Measurements from ENCODE around the gene ATG2B.

ATG2B gene

GRCh38 chr14:96267916-96268315 is 95.2 kb downstream of the ATG2B start:
- peak; percentile 73 for DNase-seq (ENCODE audit: low read depth)
- no peak for TF ChIP-seq CTCF (conservative IDR thresholded peaks at IDR 0.05; ENCODE audit: control insufficient read depth, insufficient read depth, low read depth, low read length)
- no peak overlapping the region for H3K4me3 ChIP-seq (ENCODE audit: control insufficient read depth, low read depth, low read length)

GRCh38 chr14:96267336-96267735 is 95.8 kb downstream of the ATG2B start:
- TF ChIP-seq CTCF (conservative IDR thresholded peaks at IDR 0.05; ENCODE audit: control insufficient read depth, insufficient read depth, low read depth, low read length) = no peak
- H3K4me3 ChIP-seq (ENCODE audit: control insufficient read depth, low read depth, low read length) = no peak overlapping the region
- peak; percentile 93 for DNase-seq (ENCODE audit: low read depth)

GRCh38 chr14:96265383-96266095 is 97.6 kb downstream of the ATG2B start:
- no peak for DNase-seq (ENCODE audit: low read depth)
- no peak for TF ChIP-seq CTCF (conservative IDR thresholded peaks at IDR 0.05; ENCODE audit: control insufficient read depth, insufficient read depth, low read depth, low read length)
- no peak overlapping the region for H3K4me3 ChIP-seq (ENCODE audit: control insufficient read depth, low read depth, low read length)

- no peak overlapping the region for H3K4me3 ChIP-seq (ENCODE audit: control insufficient read depth, low read depth, low read length)
- peak; percentile 65 for DNase-seq (ENCODE audit: low read depth)
- TF ChIP-seq CTCF (conservative IDR thresholded peaks at IDR 0.05; ENCODE audit: control insufficient read depth, insufficient read depth, low read depth, low read length) = peak; percentile 71
Measured at GRCh38 chr14:96264853-96265252, 98.3 kb downstream of the ATG2B start.

DNA sequence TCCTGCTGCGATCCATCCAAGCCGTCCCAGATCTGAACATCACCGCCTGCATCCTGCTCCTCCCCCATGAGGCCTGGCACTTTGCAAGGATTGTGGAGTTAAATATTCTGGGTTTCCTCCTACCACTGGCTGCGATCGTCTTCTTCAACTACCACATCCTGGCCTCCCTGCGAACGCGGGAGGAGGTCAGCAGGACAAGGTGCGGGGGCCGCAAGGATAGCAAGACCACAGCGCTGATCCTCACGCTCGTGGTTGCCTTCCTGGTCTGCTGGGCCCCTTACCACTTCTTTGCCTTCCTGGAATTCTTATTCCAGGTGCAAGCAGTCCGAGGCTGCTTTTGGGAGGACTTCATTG is 99.0 kb downstream of the ATG2B start:
- no peak for TF ChIP-seq CTCF (conservative IDR thresholded peaks at IDR 0.05; ENCODE audit: control insufficient read depth, insufficient read depth, low read depth, low read length)
- DNase-seq (ENCODE audit: low read depth) = no peak
- H3K4me3 ChIP-seq (ENCODE audit: control insufficient read depth, low read depth, low read length) = no peak overlapping the region

GRCh38 chr14:96263347-96264199 is 99.6 kb downstream of the ATG2B start:
- H3K4me3 ChIP-seq (ENCODE audit: control insufficient read depth, low read depth, low read length) = no peak overlapping the region
- no peak for DNase-seq (ENCODE audit: low read depth)
- no peak for TF ChIP-seq CTCF (conservative IDR thresholded peaks at IDR 0.05; ENCODE audit: control insufficient read depth, insufficient read depth, low read depth, low read length)

Data from fibroblast of mammary gland (primary cell).